COLO829 (cell line): ENCODE measurements around the gene SNRPA.
"Not testable (repeated sequence)": the region's sequence is repeated elsewhere in the genome, so short reads cannot be mapped to it uniquely, and the experiment has no call there.

Experiments
- DNase-seq: peaks from one replicate; pipeline ENCODE4 v3.0.0; 2012; ENCODE audit warnings: low spot score

The SNRPA gene

DNA sequence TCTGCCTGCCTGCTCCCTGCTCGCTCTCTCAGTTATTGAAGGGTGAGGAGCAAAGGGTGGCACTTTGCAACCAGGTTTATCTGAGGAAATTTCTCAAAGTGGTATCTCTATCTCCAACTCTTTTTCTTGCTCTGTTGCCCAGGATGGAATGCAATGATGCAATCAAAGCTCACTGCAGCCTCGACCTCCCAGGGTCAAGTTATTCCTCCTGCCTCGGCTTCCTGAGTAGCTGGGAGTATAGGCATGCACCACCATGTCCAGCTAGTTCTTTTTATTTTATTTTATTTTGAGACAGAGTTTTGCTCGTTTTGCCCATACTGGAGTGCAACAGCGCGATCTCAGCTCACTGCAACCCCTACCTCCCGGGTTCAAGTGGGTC, 5.6 kb upstream of the SNRPA start:
- DNase-seq = no peak

DNA sequence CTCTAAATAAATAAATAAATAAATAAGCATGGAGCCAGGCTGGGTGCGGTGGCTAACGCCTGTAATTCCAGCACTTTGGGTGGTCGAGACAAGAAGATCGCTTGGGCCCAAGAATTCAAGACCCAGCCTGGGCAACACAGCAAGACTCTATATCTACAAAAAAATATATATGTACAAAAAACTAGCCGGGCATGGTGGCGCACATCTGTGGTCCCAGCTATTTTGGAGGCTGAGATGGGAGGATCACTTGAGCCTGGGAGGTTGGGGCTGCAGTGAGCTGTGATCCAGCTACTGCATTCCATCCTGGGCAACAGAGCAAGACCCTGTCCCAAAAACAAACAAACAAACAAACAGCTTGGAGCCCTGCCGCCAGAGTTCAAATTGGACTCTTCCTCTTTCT, 3.5 kb upstream of the SNRPA start:
- DNase-seq = no peak

GRCh38 chr19:40750058-40750873, 737 bp upstream of the SNRPA start, which contains the start of gene ACTMAP:
Gene ACTMAP (minus strand): TSS chr19:40750477. CDS start chr19:40749803, 674 bp downstream.
- DNase-seq = peak; percentile 100

- no peak for DNase-seq
These were observed 1.3 kb downstream of the SNRPA start for GRCh38 chr19:40752257-40752781.

GRCh38 chr19:40754611-40755247, 3.7 kb downstream of the SNRPA start:
- no peak for DNase-seq

- no peak for DNase-seq
These were observed 4.2 kb downstream of the SNRPA start for GRCh38 chr19:40755248-40755624.

GRCh38 chr19:40755791-40756190, 4.8 kb downstream of the SNRPA start:
- no peak for DNase-seq

GRCh38 chr19:40756502-40757110, 5.6 kb downstream of the SNRPA start:
- DNase-seq = no peak

GRCh38 chr19:40758491-40758890, 7.5 kb downstream of the SNRPA start:
- DNase-seq = no peak

- DNase-seq = no peak
These were observed 8.3 kb downstream of the SNRPA start for GRCh38 chr19:40759352-40759751.

- DNase-seq = no peak
These were observed 11.9 kb downstream of the SNRPA start for GRCh38 chr19:40762754-40763470.

DNA sequence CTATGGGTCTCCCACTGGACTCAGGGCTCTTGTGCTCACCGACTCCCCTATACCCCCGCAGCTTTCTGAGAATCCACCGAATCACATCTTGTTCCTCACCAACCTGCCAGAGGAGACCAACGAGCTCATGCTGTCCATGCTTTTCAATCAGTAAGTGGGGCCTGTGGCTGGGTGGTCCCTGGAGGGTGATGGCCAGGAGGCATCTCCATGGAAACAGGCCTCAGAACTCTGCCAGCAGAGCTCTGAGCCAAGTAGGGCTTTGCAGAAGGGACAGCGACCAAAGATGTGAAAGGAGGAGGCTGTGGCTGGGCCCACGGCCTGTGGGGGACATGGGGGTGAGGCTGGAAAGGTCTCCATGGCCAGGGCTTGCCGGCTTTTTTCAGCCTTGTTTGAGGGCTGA, 12.5 kb downstream of the SNRPA start:
- DNase-seq = no peak

DNA sequence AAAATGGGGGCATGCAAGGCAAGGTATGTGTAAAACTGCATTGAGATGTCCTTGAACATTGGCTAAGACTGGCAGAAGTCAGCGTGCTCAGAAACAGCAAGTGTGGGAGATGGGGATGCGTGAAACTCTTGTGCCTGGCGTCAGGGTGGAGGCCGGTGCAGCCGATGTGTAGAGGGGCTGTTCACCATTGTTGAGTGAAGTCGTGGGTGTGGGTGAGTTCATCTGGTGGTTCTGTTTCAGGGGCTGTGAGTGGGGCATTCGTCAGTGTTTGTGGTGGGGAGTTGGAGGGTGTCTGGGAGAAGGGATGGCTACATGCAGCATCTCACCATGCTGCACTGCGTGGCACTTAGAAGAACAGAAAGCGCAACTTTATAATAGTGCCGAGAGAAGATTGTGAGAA, 13.0 kb downstream of the SNRPA start:
- no peak for DNase-seq

DNA sequence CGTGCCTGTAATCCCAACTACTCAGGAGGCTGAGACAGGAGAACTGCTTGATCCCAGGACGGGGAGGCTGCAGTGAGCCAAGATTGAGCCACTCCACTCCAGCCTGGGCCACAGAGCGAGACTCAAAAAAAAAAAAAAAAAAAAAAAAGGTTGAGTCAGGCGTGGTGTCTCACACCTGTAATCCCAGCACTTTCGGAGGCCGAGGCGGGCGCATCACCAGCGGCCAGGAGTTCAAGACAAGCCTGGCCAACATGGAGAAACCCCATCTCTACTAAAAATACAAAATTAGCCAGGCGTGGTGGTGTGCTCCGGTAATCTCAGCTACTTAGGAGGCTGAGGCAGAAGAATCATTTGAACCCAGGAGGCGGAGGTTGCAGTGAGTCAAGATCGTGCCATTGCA, 15.4 kb downstream of the SNRPA start:
- DNase-seq = not testable (repeated sequence)

- no peak for DNase-seq
These were observed 17.9 kb downstream of the SNRPA start for GRCh38 chr19:40768869-40769268.

GRCh38 chr19:40771101-40771862, 20.3 kb downstream of the SNRPA start:
- DNase-seq = not testable (repeated sequence)

- peak; percentile 85 for DNase-seq
These were observed 24.1 kb downstream of the SNRPA start, which contains the start of gene MIA for GRCh38 chr19:40774916-40775631. Gene MIA (plus strand): TSS chr19:40775521. CDS start chr19:40775543, 22 bp downstream.

DNA sequence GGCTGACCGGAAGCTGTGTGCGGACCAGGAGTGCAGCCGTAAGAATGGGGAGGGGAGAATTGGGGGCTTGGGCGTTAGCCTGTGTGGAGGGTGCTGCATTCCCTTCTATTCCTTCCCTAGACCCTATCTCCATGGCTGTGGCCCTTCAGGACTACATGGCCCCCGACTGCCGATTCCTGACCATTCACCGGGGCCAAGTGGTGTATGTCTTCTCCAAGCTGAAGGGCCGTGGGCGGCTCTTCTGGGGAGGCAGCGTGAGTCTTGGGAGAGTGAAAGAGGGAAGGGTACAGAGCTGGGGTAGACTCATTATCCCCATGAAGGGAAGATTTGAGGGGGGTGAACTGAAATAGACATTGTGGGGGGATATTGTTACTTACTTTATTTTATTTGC, 24.6 kb downstream of the SNRPA start:
- DNase-seq = no peak

DNA sequence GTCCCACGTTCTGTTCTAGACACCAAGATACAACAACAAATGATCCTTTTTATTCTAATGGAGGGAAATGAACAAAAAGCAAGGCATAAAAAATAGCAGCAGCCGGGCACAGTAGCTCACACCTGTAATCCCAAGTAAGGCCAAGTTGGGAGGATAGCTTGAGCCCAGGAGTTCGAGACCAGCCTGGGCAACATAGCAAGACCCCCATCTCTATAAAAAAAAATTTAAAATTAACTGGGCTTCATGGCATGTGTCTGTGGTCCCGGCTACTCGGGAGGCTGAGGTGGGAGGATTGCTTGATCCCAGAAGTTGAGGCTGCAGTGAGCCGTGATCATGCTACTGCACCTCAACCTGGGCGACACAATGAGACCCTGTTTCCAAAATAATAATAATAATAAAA, 25.4 kb downstream of the SNRPA start:
- DNase-seq = no peak

DNA sequence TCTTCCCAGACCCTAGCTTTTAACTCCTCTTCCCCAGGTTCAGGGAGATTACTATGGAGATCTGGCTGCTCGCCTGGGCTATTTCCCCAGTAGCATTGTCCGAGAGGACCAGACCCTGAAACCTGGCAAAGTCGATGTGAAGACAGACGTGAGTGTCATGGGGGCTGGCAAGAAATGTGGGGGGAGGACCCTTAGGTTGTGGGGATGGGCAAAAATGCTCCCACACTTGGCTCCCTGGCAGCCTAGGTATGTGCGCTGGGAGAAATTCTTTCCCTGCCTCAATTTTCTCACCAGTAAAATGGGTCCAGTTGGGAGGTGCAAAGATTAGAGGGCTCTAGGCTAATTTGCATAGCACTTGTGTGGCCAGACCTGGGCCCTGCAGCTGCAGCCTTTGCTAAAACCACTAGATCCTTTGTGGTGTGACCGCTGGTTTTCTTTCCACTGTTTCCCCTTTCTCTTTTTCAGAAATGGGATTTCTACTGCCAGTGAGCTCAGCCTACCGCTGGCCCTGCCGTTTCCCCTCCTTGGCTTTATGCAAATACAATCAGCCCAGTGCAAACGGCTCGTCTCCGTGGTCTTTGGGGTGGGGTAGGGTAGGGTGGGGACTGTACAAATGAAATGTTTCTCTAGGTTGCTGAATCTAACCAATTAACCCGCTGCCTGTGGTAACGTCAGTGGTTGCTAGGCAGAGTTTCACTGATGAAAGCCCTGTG, 26.1 kb downstream of the SNRPA start:
- peak; percentile 83 for DNase-seq
